ENCODE measurements around the gene KRTAP10-10.

GRCh38 chr21:44626262-44626661 lies 10.9 kb upstream of the KRTAP10-10 start:
- TF ChIP-seq CTCF (IDR thresholded peaks at IDR 0.05): no peak
- TF ChIP-seq POLR2A (IDR thresholded peaks at IDR 0.05): no peak

All from body of pancreas (tissue), 4 donors.